LoVo (cell line): ENCODE data around the gene PRKN.
"Not testable (repeated sequence)": the region's sequence is repeated elsewhere in the genome, so short reads cannot be mapped to it uniquely, and the experiment has no call there.

Experiments used
- DNase-seq: peaks from one replicate; pipeline ENCODE4 v3.0.0-alpha.2; 2016; ENCODE audit warnings: low spot score

The PRKN gene

DNA sequence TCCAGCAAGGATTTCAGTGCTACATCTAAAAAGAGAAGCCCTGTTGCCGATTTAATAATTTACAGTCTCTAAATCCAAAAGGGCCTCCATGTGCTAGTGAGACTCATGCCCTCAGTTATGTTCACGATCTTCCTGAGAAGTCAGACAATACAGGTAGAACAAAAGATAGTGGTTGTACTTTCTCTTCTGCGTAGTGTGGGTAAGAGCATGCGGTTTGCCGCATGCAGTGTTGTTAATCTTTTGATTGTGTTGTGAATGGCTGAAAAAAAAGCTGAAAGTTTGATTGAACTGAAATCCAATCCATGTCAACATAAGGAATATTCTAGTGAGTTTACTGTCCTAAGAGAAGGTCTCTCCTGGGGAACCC is 1379.0 kb downstream of the PRKN start:
- no peak for DNase-seq

DNA sequence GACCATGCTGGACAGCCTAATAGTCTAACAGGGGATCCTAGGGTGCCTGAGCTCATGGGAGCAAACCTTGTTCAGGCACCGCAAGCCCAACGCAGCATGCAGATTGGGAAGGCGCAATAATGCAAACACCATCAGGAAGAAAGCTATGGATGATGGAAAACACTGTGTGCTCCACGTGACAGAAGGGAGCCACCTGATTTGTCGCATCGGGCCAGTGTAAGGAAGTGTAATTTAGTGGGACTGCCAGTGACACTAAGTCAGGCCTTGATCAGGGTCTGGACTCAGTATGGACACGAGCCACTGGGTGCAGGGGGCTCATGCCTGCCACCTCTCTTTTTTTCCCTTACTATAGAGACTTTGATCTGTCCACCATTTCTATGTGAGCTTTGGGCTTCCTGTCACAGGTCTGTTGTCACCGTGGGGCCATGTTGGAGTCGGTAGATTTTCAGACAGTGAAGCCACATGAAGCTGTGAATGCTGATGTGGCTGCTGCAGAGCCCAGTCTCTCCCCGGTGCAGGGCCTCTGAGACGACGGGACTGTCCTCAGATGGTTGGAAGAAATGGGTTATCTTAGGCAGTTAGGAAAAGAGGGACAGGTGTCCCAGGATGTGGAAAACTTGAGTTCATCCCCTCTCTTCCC is 1379.5 kb downstream of the PRKN start:
- no peak for DNase-seq

DNA sequence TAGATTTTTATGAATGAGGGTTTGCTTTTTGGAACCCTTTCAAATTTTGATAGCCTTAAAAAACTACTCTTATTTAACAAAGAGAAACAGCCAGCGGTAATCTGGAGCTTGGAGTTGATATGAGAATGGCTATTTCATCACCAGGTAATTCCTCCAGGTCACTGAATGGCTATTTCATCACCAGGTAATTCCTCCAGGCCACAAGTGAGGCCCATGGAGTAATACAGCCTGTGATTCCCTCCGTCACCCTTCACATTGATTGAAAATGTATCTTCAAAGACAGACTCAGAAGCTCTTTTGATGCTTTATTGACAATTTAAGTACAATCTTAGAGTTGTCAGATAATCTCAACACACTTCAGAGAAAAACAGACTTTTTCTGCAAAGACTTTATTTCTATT is 1380.4 kb downstream of the PRKN start:
- no peak for DNase-seq

DNA sequence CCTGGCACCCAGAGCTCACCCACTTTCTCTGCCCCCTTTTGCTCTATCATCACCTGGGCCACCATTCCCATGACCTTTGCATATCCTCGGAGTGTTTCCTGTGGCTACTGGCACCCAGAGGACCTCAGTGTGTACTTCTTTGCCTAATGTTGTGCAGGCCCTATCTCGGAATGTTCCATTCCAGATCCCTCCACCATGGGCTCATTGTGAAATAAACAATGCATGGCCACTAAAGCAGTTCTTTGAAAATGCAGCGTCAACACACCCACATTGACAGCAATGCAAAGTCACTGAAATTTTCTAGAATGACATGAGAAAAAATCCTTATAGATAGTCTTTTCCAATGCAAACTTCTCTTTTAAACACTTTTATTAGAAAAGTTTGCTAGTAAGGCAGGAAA is 1380.8 kb downstream of the PRKN start:
- DNase-seq = no peak

DNA sequence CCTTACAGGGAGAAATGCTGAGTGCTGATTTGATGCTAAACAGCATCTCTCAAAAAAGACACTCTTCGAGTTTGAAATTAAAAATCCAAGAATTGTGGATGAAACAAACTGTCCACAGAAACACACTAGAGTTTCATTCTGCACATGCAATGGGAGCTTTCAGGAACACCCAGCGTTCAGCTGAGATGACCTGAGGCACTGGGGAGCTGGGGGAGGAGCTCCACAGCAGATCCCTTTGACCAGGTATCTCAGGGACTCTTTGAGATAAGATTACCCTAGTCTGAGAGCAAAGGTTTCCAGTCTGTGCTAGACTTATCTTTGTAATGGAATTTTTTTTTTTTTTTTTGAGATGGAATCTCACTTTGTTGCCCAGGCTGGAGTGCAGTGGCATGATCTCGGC is 1382.9 kb downstream of the PRKN start:
- no peak for DNase-seq

DNA sequence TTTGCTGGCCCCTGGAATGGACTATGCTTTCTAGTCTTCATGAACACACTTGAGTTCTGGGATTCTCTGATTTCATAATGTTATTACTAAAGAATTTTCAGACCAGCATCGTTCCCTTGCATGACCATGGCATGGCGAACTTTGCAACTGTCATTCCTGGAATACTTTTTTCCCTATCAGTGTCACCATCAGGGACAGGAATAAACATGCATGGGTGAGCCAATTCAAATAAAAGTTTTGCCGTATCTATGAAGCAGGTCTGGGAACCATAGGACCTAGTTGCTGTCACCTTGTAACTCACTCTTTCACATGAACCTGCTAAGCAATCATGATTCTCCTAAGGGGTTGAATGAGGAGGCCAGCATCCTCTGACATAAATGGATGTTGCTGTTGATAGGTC is 1385.5 kb downstream of the PRKN start:
- no peak for DNase-seq

DNA sequence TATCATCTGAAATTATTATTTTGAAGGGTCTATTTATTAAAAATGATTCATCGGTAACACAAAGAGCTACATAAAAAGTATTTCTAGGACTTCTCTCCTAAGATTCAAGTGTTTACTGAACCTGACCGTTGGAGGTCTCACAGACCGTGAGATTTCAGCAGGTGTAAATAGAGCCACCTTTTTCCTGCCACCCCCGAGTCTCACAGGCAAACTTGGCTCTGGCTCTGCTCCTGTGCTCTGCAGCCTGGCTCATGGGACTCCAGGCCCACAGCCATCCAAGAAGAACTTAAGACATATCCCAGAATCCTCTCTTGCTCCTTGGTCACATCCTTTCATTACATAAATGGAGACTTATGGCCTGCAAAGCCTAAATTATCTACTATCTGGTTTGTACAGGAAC is 1385.9 kb downstream of the PRKN start:
- DNase-seq = no peak

DNA sequence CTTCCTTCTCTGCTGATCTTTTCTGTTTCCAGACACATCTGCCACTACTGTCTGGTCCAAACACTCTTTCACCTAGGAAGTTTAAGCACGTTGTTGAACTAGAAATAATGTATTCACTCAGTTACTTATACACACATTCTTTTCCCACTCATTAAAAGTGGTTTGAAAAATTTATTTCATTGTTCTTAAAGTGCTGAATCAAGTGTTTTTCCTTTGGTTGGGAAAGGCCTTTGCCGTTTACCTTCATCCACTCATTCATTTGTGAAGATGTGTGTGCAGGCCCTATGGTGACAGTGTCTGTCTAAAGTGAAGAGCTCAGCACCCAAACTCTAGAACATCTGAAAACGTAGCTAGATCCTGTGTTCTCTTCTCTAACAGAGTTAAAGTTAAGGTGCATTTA is 1389.6 kb downstream of the PRKN start:
- DNase-seq = no peak

DNA sequence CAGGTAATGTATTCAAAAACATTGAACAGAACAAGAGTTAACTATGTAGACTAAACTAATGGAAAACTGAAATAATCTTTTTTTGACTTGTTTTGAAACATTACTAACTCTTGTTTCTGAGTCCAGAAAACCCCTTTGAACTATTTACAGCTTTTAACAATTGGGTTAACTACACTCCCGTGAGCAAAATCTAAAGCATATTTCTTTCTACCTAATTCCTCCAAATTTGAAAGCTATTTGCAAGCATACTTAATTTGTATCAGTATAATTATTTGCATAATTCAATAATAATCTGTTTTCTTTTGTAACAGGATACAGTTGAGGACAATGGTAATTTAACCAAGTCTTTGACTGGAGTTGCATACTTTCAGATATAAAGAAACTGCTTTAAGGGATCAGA is 1391.1 kb downstream of the PRKN start:
- no peak for DNase-seq

DNA sequence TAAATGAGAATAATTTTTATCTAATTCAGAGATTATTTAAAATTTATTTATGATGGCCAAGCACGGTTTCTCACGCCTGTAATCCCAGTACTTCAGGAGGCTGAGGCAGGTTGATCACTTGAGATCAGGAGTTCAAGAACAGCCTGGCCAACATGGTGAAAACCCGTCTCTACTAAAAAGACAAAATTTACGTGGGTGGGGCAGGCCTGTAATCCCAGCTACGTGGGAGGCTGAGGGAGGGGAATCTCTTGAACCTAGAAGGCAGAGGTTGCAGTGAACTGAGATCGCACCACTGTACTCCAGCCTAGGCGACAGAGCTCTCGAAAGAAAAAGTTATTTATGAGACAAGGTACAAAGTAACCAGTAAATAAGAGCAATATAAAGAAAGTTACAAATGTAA is 1394.2 kb downstream of the PRKN start:
- DNase-seq = no peak

DNA sequence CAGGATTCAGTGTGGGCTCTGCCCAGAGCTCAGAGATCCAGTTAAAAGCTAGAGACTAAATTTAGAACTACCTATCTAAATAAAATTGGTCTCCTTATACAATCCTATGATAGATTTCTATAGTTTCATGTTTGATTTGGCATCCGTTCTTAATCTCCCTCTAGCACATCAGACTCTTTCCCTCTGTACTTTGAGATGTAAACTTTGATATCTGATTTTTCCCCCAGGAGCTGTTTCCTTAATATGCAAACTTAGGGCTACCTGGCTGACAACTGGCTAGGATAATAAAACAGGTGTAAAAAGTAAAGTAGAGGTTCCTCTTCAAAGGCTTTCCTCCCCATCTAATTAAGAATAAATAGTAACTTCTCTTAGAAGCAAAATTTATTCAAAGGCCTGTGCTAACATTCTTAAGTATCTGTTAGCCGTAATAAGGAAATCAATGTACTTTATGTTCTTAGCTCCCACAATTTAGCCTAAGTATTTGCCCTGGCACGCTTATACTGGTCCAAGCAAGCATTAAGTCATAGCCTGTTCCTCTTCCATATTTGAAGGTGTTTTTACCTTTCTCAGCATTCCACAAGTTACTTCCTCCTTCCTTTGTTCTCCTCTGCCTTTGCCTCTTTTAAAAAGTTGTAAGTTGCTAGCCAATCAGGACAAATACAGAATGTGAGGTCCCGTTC is 1396.0 kb downstream of the PRKN start:
- not testable (repeated sequence) for DNase-seq

DNA sequence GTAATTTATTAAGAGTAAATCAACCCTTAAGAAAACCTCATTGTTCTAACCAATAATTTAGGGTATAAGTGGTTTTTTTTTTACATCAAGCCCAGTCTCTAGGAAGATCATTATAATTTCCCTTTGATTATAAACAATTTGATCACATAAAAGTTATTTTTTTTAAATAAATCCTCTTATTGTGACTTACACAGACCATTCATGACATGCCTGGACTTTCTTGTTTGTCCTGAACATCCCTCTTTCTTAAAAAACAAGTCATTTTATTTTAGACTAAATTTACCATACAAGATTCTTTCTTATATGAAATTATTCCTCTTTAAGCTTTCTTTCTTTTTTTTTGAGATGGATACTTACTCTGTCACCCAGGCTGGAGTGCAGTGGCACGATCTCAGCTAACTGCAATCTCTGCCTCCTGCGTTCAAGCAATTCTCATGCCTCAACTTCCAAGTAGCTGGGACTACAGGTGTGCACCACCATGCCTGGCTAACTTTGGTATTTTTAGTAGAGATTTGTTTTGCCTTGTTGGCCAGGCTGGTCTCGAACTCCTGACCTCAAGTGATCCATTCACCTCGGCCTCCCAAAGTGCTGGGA is 1400.1 kb downstream of the PRKN start:
- no peak for DNase-seq

DNA sequence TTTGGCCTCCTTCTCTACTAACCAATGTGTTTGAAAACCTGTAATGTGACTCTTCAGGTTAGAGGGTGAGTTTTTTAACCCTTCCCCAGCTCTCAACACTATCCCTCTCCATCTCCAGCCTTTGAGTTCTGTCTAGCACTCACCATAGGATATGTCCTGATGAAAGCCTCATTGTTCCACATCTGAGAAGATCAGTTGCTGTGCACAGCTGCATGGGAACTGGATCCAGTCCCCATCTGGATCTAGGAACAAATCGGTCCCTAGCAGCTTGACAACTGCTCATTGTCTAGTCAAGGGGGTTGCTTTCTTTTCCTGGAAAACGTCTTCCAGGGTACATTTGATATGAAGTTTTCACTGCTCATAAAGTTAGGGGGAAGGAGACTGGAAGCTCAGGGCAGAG is 1408.3 kb downstream of the PRKN start:
- DNase-seq = no peak

DNA sequence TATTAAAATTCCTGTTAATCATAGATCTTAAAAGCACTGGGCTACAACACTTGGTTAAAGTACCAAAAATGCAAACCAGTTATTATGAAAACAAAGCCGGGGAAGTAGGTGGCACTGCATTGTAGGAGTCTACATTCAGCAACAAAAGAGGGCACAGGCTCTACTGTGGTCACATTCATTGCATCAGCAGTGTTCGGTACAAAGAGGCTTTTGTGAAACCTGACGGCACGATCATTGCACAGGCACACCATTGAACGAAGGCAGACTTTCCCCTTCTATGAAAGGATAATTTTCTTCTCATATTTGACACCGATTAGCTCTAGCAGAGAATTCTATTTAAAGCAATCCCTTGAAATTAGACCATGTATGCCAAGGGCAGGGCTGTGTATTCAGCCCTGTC is 1409.1 kb downstream of the PRKN start:
- DNase-seq = no peak

DNA sequence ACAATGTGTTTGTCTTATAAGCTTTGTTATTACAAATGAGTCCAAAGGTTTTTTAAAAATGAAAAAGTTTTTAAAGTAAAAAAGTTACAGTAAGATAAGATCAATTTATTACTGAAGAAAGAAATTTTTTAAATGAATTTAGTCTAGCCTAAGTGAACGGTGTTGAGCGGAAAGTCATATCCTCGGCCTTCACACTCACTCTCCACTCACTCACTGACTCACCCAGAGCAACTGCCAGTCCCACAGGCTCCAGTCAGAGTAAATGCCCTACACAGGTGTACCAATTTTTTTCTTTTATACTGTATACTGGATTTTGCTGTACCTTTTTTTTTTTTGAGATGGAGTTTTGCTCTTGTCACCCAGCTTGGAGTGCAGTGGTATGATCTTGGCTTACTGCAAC is 1411.0 kb downstream of the PRKN start:
- no peak for DNase-seq

DNA sequence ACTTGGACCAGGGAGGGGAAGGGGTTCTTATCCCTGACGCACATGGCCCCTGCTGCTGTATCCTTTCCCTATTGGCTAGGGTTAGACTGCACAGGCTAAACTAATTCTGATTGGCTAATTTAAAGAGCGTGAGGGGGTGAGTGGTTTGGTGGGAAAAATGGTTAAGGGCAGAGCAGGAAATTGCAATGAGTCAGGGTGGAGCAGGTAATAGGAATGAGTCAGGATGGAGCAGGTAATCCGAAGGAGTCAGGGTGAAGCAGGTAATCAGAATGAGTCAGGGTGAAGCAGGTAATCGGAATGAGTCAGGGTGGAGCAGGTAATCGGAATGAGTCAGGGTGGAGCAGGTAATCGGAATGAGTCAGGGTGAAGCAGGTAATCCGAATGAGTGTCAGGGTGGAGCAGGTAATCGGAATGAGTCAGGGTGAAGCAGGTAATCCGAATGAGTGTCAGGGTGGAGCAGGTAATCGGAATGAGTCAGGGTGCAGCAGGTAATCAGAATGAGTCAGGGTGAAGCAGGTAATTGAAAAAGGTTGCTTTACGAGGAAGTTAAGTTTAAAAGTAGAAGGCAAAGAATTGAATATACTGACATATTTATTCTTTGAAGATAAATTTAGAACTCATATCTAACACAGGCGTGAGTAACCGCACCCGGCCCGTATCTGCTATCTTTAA is 1412.2 kb downstream of the PRKN start:
- not testable (repeated sequence) for DNase-seq

DNA sequence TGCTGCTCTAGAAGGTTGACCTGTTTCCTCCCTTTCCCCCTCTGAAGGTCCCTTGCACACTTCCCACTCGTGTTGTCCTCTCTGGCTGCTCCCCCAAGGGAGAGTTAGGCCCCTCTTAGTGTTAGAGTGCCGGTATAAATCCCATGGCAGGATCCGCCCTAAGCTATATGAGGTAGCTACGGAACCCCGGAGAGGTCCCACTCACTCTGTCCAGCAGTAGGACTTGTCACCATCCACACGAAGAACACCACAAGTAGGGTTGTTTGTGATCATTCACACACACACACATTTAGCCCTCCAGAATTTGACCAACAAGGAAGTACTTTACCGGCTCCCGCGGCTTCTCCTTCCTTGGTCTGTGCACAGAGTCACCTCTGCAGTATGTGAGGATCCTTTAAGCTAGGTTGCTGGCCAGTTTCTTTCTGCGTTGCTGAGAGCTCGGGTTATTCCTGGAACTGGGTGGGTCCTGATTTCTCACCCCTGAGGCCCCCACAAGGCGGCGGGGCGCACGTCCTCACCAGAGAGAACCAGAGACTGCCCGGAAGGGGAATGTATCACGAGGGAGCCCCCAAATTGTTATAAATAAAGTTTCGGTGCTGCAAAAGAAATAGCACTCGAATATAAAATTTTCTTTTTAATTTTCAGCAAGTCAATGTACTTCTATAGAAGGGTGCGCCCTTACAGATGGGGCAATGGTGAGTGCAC is 1412.9 kb downstream of the PRKN start:
- not testable (repeated sequence) for DNase-seq

DNA sequence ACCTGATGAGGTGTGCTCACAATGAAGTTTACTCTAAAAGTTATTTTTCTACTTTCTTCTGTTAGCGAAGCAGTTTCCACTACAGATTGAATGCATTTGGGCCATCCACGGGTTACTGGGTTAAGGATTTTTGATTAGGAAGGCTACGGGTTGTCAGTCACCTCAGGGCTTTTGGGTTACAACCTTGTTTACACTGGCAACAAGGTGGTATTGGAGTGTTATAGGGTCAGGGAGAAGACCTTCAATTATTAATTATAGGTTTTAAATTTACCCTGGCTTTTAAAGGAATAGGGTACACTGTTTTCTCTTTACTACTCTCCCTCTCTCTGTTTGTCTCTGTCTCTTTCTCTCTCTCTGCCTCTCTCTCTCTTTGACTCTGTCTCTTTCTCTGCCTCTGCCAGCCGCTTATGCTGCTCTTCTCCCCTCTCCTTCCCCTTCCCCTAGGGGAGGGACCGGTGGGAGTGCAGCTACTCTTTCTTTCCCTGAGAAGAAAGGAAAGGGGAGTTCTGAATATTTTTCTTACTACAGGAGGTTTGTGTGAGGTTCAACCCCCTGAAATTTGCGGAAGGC is 1413.5 kb downstream of the PRKN start:
- no peak for DNase-seq

DNA sequence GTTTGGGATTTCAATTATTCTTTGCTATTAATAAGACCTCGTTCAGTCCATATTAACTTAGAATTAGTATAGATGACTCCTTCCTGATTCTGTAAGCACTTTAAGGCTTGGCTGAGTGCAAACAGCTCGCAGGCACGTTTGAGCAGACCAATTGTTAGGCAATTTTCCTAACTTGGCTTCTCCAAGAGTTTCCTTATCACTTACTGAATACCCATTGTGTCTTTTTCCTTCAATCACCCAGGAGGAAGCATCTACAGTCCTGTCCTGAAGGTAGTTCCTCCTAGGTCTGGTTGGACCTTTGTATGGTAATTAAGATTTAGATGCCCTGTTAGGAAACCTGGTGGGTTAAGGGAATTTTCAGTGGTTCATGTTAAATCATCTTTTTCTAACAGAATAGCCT is 1414.1 kb downstream of the PRKN start:
- DNase-seq = not testable (repeated sequence)

DNA sequence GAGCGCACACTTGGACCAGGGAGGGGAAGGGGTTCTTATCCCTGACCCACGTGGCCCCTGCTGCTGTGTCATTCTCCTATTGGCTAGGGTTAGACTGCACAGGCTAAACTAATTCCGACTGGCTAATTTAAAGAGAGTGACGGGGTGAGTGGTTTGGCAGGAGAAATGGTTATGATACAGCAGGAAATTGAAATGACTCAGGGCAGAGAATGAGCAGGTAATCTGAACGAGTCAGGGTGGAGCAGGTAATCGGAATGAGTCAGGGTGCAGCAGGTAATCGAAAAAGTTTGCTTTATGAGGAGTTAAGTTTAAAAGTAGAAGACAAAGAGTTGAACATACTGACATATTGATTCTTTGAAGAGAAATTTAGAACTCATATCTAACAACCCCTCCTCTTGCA is 1417.8 kb downstream of the PRKN start:
- DNase-seq = not testable (repeated sequence)

DNA sequence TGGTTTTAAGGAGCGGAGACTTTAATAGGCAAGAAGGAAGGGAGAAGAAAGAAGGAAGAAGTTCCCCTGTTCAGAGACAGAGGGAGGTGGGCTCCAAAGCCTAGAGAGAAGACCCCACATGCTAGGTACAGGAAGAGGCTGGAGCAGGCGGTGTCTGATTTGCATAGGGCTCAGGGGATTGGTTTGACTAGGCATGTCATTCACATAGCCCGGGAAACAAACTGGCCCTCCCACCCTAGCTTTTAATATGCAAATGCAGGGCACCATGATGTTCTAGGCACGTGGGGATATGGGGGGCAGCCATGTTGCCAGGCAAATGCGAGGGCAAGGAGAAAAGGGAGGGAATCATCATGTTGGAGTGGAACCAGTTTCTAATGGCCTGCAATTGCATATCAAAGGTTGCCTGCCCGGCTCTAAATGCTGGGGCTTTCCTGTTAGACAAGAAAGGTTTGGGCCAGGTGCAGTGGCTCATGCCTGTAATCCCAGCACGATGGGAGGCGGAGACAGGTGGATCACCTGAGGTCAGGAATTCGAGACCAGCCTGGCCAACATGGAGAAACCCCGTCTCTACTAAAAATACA is 1419.4 kb downstream of the PRKN start:
- no peak for DNase-seq

DNA sequence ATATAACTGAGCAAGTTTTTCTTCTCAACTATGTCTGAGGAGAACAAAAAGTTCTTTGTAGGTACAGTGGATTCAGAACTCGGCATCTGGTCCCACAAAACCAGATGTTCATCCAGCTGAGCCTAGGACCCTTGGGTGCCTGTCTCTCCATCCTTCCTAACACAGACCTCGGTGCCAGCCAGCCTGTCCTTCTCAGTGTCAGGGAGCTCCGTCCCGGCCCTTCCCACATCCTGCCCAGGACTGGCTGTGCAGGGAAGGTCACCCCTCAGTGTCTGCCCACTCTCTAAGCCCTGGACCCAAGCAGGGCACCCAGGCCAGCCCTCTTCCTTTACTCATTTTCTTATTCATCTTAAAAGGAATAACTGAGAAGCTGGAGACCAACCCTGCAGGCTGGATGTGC is 1421.7 kb downstream of the PRKN start:
- DNase-seq = no peak
